ENCODE results near the gene LAD1. TPM values are rescaled to one million over a fixed set of nuclear protein-coding genes. Genes with fewer than 3 reads are reported as not detected.
A peak's percentile ranks its signal among the peaks of the same experiment; 100 is the strongest.

LAD1 gene
- total RNA-seq, 5 donors from 2014 or later (not counting 1 experiment from before 2014, with no cell fraction given) = 0.53 to 1.7 (median 1.1) TPM; not detected in 2

DNA sequence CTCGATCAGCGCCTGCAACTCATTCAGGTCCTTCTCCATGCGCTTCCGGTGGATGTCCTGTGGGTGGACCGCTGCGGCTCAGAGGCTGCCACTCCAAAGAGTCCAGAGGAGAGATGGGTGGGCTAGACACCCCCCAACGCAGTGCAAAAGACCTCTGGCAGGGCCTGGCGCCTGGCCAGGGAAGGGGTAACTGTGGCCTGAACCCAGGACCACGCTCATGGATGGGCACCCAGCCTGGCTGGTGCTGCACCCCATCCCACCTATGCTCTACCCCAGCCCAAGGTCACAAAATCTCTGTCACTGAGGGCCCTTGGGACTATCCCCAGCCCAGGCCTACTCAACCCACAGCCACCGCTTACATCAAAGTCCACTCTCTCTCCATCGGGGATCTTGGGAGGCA is 33.9 kb downstream of the LAD1 start:
- WGBS (ENCODE audit: insufficient coverage) = 76% methylated on average over 6 of the region's 11 CpGs
- Mint-ChIP-seq H3K27me3 (peaks cover 20 to 23% of the 10 kb centered on the region in 2 donors), H3K9me3 (no peaks in the 10 kb centered on the region), H3K4me1 (no peaks in the 10 kb centered on the region), H3K4me3 (no peak overlapping the region), H3K36me3 (no peaks in the 10 kb centered on the region), H3K27ac (no peak overlapping the region)
- H3K9me3 ChIP-seq = no peaks in the 10 kb centered on the region
- no peak overlapping the region for H3K27ac ChIP-seq (ENCODE audit: low read length)
- no peaks in the 10 kb centered on the region for H3K36me3 ChIP-seq (ENCODE audit: control insufficient read depth in 2 of 2, extremely low read depth in 1 of 2, insufficient read depth in 1 of 2, low read length in 1 of 2)
- DNase-seq = no peak
- ChIA-PET CTCF (no interaction called here), POLR2A (no interaction called here)
- peaks cover 0 to 65% of the 10 kb centered on the region in 2 experiments for H3K27me3 ChIP-seq (replicated peaks in 1 of 2; ENCODE audit: control insufficient read depth in 2 of 2, extremely low read depth in 1 of 2, insufficient read depth in 2 of 2, low read length in 1 of 2)
- ATAC-seq (replicated peaks in 1 of 4) = no peak
- H3K4me1 ChIP-seq (ENCODE audit: control insufficient read depth in 1 of 2, extremely low read depth in 1 of 2, insufficient read depth in 2 of 2, low read length in 2 of 2) = no peaks in the 10 kb centered on the region
- no peak overlapping the region for H3K4me3 ChIP-seq (ENCODE audit: control insufficient read depth in 1 of 2, extremely low read depth in 1 of 2, low read length in 1 of 2)

DNA sequence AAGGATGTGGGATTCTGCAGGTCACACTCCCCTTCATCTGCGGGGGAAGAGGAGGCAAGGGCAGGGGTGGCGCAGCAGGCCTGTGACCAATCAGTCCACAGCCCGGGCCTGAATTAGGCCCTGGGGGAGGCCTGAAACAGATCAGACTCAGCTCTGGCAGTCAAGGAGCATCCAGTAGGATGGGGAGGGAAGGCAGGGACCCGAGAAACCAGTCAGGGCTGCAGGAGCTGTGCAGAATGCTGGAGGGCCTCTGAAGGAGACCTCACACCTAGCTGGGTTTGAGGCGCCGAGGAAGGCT is 34.4 kb downstream of the LAD1 start:
- Mint-ChIP-seq H3K4me1 (no peaks in the 10 kb centered on the region), H3K36me3 (no peaks in the 10 kb centered on the region), H3K27ac (no peak overlapping the region), H3K9me3 (no peaks in the 10 kb centered on the region), H3K27me3 (peaks cover 20 to 23% of the 10 kb centered on the region in 2 donors), H3K4me3 (no peak overlapping the region)
- DNase-seq = no peak
- H3K27ac ChIP-seq (ENCODE audit: low read length) = no peak overlapping the region
- no peaks in the 10 kb centered on the region for H3K9me3 ChIP-seq
- H3K27me3 ChIP-seq (replicated peaks in 1 of 2; ENCODE audit: control insufficient read depth in 2 of 2, extremely low read depth in 1 of 2, insufficient read depth in 2 of 2, low read length in 1 of 2) = peaks cover 0 to 60% of the 10 kb centered on the region in 2 experiments
- POLR2A ChIA-PET = no interaction called here
- H3K4me1 ChIP-seq (ENCODE audit: control insufficient read depth in 1 of 2, extremely low read depth in 1 of 2, insufficient read depth in 2 of 2, low read length in 2 of 2) = no peaks in the 10 kb centered on the region
- no peak for ATAC-seq (replicated peaks in 1 of 4)
- CTCF ChIA-PET = interaction anchor here in 1 of 2 donors (0.6 kb wide), 1 partner anchor 111 kb away, joined by 3 read pairs; no protein-coding TSS in a partner anchor
- H3K4me3 ChIP-seq (ENCODE audit: control insufficient read depth in 1 of 2, extremely low read depth in 1 of 2, low read length in 1 of 2) = no peak overlapping the region
- 50% methylated on average over 4 of the region's 6 CpGs for WGBS (ENCODE audit: insufficient coverage)
- H3K36me3 ChIP-seq (ENCODE audit: control insufficient read depth in 2 of 2, extremely low read depth in 1 of 2, insufficient read depth in 1 of 2, low read length in 1 of 2) = no peaks in the 10 kb centered on the region

GRCh38 chr1:201363467-201363866 is 35.7 kb downstream of the LAD1 start:
- Mint-ChIP-seq H3K4me3 (no peak overlapping the region), H3K27me3 (peaks cover 16 to 20% of the 10 kb centered on the region in 2 donors), H3K27ac (no peak overlapping the region), H3K36me3 (no peaks in the 10 kb centered on the region), H3K9me3 (no peaks in the 10 kb centered on the region), H3K4me1 (no peaks in the 10 kb centered on the region)
- H3K27ac ChIP-seq (ENCODE audit: low read length) = no peak overlapping the region
- CTCF ChIA-PET = interaction anchor here in 1 of 2 donors (0.7 kb wide), 1 partner anchor 322 kb away, joined by 7 read pairs; no protein-coding TSS in a partner anchor
- H3K9me3 ChIP-seq = no peaks in the 10 kb centered on the region
- ATAC-seq (replicated peaks in 1 of 4) = no peak
- H3K4me1 ChIP-seq (ENCODE audit: control insufficient read depth in 1 of 2, extremely low read depth in 1 of 2, insufficient read depth in 2 of 2, low read length in 2 of 2) = no peaks in the 10 kb centered on the region
- H3K36me3 ChIP-seq (ENCODE audit: control insufficient read depth in 2 of 2, extremely low read depth in 1 of 2, insufficient read depth in 1 of 2, low read length in 1 of 2) = no peaks in the 10 kb centered on the region
- 46% methylated on average over 5 of the region's 8 CpGs for WGBS (ENCODE audit: insufficient coverage)
- DNase-seq = no peak
- H3K27me3 ChIP-seq (replicated peaks in 1 of 2; ENCODE audit: control insufficient read depth in 2 of 2, extremely low read depth in 1 of 2, insufficient read depth in 2 of 2, low read length in 1 of 2) = peaks cover 0 to 62% of the 10 kb centered on the region in 2 experiments
- H3K4me3 ChIP-seq (ENCODE audit: control insufficient read depth in 1 of 2, extremely low read depth in 1 of 2, low read length in 1 of 2) = no peak overlapping the region
- POLR2A ChIA-PET = no interaction called here

- Mint-ChIP-seq H3K9me3 (no peaks in the 10 kb centered on the region), H3K27ac (no peak overlapping the region), H3K4me1 (no peaks in the 10 kb centered on the region), H3K27me3 (peaks cover 15 to 25% of the 10 kb centered on the region in 2 donors), H3K36me3 (no peaks in the 10 kb centered on the region), H3K4me3 (no peak overlapping the region)
- ChIA-PET POLR2A (no interaction called here), CTCF (no interaction called here)
- no peaks in the 10 kb centered on the region for H3K9me3 ChIP-seq
- no peak overlapping the region for H3K27ac ChIP-seq (ENCODE audit: low read length)
- peaks cover 0 to 67% of the 10 kb centered on the region in 2 experiments for H3K27me3 ChIP-seq (replicated peaks in 1 of 2; ENCODE audit: control insufficient read depth in 2 of 2, extremely low read depth in 1 of 2, insufficient read depth in 2 of 2, low read length in 1 of 2)
- H3K4me3 ChIP-seq (ENCODE audit: control insufficient read depth in 1 of 2, extremely low read depth in 1 of 2, low read length in 1 of 2) = no peak overlapping the region
- no peak for DNase-seq
- no peaks in the 10 kb centered on the region for H3K4me1 ChIP-seq (ENCODE audit: control insufficient read depth in 1 of 2, extremely low read depth in 1 of 2, insufficient read depth in 2 of 2, low read length in 2 of 2)
- ATAC-seq (replicated peaks in 1 of 4) = no peak
- WGBS (ENCODE audit: insufficient coverage) = 77% methylated on average over 3 of the region's 3 CpGs
- no peaks in the 10 kb centered on the region for H3K36me3 ChIP-seq (ENCODE audit: control insufficient read depth in 2 of 2, extremely low read depth in 1 of 2, insufficient read depth in 1 of 2, low read length in 1 of 2)
Observed at GRCh38 chr1:201362906-201363305, 36.2 kb downstream of the LAD1 start.

- no peaks in the 10 kb centered on the region for H3K36me3 ChIP-seq (ENCODE audit: control insufficient read depth in 2 of 2, extremely low read depth in 1 of 2, insufficient read depth in 1 of 2, low read length in 1 of 2)
- H3K4me1 ChIP-seq (ENCODE audit: control insufficient read depth in 1 of 2, extremely low read depth in 1 of 2, insufficient read depth in 2 of 2, low read length in 2 of 2) = no peaks in the 10 kb centered on the region
- Mint-ChIP-seq H3K9me3 (no peaks in the 10 kb centered on the region), H3K27me3 (peaks cover 20 to 28% of the 10 kb centered on the region in 2 donors), H3K4me3 (no peak overlapping the region), H3K27ac (no peak overlapping the region), H3K36me3 (no peaks in the 10 kb centered on the region), H3K4me1 (no peaks in the 10 kb centered on the region)
- 15% methylated on average over 4 of the region's 10 CpGs for WGBS (ENCODE audit: insufficient coverage)
- no peaks in the 10 kb centered on the region for H3K9me3 ChIP-seq
- H3K27me3 ChIP-seq (replicated peaks in 1 of 2; ENCODE audit: control insufficient read depth in 2 of 2, extremely low read depth in 1 of 2, insufficient read depth in 2 of 2, low read length in 1 of 2) = peaks cover 0 to 67% of the 10 kb centered on the region in 2 experiments
- H3K27ac ChIP-seq (ENCODE audit: low read length) = no peak overlapping the region
- ATAC-seq (replicated peaks in 1 of 4) (peak in 1 of 4 experiments; percentile 46), DNase-seq (peak in 1 of 35 experiments; percentile 25)
- ChIA-PET POLR2A (no interaction called here), CTCF (no interaction called here)
- no peak overlapping the region for H3K4me3 ChIP-seq (ENCODE audit: control insufficient read depth in 1 of 2, extremely low read depth in 1 of 2, low read length in 1 of 2)
Observed at GRCh38 chr1:201361652-201362504, 37.2 kb downstream of the LAD1 start.

DNA sequence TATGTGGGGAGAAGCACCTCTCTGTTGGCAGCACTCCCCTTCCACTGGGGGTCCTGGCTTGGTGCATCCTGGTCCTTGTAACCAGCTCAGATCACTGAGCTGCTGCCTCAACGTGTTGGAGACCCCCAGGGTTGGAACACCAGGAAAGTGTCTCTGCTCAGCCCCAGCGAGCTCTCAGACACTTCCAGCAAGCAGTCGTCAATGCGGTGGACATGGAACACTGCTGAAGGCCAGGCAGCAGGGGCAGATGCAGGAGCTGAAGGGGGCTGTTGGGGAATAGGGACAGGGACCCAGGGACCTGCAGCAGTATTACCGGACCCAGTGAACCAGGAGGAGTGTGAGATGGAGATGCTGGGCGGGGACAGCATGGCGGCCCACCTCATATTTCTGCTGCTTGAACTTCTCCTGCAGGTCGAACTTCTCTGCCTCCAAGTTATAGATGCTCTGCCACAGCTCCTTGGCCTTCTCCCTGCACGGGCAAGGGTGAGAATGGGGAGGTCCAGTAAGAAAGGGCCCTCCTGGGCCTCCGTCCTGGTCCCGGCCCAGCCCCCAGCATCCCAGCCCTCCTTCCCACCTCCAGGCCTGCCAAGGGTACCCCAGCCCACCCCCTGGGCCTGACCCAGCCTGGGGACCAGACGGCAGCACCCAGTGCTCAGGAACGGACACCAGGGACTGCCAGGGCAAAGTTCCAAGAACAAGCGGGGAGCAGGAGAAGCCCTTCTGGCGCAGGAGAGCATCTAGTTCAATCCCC is 38.0 kb downstream of the LAD1 start:
- POLR2A ChIA-PET = no interaction called here
- peaks cover 0 to 69% of the 10 kb centered on the region in 2 experiments for H3K27me3 ChIP-seq (replicated peaks in 1 of 2; ENCODE audit: control insufficient read depth in 2 of 2, extremely low read depth in 1 of 2, insufficient read depth in 2 of 2, low read length in 1 of 2)
- H3K27ac ChIP-seq (ENCODE audit: low read length) = no peak overlapping the region
- H3K27me3 Mint-ChIP-seq = peaks cover 20 to 28% of the 10 kb centered on the region in 2 donors
- H3K4me1 ChIP-seq (ENCODE audit: control insufficient read depth in 1 of 2, extremely low read depth in 1 of 2, insufficient read depth in 2 of 2, low read length in 2 of 2) = no peaks in the 10 kb centered on the region
- no peak for ATAC-seq (replicated peaks in 1 of 4)
- CTCF ChIA-PET = no interaction called here
- H3K4me3 Mint-ChIP-seq = no peak overlapping the region
- no peaks in the 10 kb centered on the region for H3K36me3 ChIP-seq (ENCODE audit: control insufficient read depth in 2 of 2, extremely low read depth in 1 of 2, insufficient read depth in 1 of 2, low read length in 1 of 2)
- H3K9me3 Mint-ChIP-seq = no peaks in the 10 kb centered on the region
- no peaks in the 10 kb centered on the region for H3K9me3 ChIP-seq
- 80% methylated on average over 6 of the region's 15 CpGs for WGBS (ENCODE audit: insufficient coverage)
- H3K4me3 ChIP-seq (ENCODE audit: control insufficient read depth in 1 of 2, extremely low read depth in 1 of 2, low read length in 1 of 2) = no peak overlapping the region
- no peak overlapping the region for H3K27ac Mint-ChIP-seq
- H3K36me3 Mint-ChIP-seq = no peaks in the 10 kb centered on the region
- no peaks in the 10 kb centered on the region for H3K4me1 Mint-ChIP-seq
- DNase-seq = no peak

Data from T-cell (primary cell).